HG02571 (cell line): ENCODE results near the gene BICD2.

Experiments used
- ATAC-seq: cut with Tn5 transposase; IDR thresholded peaks from one replicate; pipeline ENCODE4 v1.9.1; 2021; ENCODE audit warnings: mild to moderate bottlenecking, moderate library complexity; ENCODE audit not compliant: unreplicated experiment

The BICD2 gene

DNA sequence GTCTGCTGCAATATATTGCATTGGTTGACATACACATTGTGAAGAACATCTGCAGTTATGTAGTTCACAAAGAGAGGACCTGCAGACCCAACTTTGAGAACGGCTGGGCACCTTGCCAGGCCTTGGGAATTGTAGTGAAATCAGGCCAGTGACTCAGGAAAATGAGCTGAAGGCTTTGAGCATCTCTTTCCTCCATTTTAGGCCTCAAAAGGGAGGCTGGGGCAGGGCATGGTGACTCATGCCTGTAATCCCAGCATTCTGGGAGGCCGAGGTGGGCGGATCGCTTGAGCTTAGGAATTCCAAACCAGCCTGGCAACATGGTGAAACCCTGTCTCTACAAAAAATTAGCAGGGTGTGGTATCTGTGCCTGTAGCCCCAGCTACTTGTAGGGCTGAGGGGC, 93.3 kb downstream of the BICD2 start:
- no peak for ATAC-seq

DNA sequence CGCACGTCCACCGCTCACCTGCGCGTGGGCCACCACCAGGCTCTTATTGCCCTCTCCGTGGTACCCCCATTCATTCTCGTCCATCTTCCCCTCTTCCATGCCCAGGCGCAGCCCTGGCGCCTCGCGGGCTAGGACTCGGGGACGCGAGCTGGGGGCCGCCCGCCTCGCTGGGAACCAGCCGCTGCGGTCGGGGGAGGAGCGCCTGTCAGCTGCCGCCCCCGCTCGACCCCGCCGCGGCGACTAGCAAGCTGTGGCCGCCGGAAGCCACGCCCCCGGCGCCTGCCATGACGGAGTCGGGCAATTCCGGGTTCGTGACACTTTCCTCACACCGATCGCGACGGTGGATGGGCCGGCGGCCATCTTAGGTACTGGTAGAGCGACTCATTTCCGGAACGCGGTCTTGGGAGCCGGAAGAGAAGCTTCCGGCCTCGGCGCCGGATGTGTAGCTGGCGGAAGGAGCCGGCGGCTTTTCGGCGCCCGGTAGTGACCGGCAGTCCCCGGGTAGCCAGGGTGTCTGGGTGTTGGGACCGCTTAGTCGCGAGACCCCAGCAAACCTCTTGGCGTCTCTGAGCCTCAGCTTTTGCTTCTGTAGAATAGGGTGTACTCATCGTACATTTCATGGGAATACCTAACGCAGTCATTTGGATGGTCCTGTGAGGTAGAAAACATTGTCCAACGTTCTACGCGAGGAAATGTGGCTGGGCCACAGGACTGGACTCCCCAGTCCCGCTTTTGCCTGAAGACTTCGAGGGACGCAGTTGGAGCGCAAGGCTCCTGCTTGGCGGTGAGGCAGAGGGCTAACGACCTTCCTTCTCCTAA, 94.5 kb downstream of the BICD2 start, which contains the start of gene IPPK:
IPPK (minus strand) TSS at position 242 of the 819 bp plus-strand sequence; CDS start at position 99, 143 bp downstream.
- peak; percentile 92 for ATAC-seq

DNA sequence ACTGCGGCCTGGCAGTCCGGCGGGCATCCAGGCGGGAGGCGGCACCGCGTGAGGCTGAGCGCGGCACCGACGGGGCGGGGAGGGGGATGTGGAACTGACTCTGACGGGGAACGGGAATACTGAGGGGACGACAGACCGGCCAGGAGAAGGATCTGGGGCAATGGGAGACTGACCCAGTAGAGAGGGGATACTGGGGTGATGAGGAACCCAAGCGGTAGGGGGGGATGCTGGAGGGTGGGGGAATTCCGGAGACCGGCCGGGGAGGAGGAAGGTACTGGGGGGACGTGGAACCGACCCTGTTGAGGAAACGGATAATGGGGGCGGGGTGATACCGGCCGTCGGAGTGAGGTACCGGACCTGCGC, 95.1 kb downstream of the BICD2 start:
- ATAC-seq = peak; percentile 7

DNA sequence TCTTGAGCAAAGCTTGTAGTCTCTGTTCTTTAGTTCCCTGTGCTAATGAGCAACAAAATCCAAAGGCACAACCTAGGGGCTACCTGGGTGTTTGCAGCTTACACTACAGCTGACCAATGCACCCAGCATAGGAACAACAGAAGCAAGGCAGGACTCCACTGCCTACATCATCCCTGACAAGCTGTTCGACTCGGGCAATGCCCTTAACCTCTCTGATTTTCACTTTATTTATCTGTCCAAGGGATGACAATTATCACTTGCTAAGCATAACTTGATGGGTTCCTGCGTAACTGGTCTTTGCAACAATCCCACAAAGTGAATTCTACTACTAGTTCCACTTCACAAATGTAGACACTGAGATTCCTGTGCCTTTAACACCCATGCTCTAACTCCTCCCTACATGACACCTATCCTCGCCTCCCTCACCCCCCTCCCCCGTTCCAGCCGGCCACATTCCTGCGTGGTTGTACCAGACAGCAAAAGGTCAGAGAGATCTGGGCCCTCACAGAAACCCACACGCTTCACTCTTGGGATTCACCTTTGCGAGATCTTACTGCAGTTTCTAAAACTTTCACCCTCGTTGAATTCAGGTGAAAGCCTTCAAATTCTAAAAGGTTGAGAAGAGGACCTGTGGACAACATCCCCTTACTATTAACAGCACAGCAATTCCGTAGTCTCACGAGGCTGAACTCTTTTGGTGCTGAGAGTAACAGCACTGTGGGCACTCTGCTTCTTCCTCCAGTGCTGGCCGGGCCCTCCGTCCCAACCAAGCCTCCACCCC, 95.7 kb downstream of the BICD2 start:
- no peak for ATAC-seq

DNA sequence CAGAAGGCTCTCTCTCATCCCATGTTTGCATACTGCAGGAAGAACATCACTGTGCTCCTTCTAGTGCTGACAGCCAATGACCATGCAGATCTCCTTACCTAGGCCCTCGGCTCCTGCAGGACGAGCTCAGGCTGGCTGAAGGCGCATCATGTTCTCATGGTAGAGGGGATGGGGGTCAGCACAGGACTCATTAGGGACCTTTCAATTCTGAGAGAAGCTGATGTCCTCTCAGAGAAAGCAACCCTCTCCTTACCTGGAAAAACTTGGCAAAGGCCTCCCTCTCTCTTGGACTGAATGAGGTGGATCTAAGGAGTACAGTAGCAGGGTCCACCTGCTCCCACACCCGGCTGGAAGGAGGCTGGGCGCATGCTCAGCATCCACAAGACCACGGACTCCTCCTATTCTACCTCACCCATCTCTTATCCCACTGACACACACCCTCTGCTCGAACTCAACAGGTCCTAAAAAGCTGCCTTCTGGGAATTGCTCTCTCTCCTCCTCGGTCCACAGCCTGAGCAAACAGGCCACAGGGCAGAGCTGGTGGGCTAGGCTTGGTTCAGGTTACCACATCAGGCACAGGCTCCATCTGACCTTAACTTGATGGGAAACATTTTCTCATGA, 97.6 kb downstream of the BICD2 start:
- ATAC-seq = no peak

DNA sequence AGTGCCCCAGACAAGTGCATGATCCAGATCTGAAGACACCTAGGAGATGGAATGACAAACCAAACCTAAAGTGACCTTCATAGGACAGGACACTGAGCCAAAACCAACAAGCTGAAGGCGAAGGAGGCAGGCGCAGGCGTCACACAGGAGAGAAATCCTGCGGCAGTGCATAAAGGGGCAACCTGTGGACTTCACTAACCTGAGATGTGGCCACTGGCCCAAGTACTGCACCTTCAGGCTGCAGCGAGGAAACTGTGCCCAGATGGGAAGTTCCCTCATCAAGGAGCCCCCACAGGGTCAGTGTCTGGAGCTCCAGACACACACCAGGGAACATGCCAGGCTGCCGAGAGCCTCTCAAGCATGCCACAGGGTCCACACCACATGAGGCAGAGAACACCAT, 98.4 kb downstream of the BICD2 start:
- no peak for ATAC-seq

DNA sequence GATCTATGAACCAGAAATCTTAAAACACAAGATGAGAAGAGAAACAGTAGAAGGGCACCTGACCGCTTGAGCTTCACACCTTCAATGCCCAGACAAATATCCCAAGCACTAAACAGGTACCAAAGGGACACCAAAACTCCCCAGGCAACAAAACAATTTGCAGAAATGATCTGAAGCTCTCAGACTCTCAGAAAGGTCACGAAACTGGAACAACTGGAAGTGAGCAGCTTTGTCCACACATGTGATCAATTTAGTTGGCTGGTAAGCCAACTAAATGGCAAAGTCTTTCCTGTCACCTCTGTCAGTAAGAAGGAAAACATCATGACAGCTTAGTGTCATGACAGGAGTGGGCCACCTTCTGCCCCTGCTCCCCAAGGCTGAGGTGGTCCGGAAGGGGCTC, 98.8 kb downstream of the BICD2 start:
- no peak for ATAC-seq

DNA sequence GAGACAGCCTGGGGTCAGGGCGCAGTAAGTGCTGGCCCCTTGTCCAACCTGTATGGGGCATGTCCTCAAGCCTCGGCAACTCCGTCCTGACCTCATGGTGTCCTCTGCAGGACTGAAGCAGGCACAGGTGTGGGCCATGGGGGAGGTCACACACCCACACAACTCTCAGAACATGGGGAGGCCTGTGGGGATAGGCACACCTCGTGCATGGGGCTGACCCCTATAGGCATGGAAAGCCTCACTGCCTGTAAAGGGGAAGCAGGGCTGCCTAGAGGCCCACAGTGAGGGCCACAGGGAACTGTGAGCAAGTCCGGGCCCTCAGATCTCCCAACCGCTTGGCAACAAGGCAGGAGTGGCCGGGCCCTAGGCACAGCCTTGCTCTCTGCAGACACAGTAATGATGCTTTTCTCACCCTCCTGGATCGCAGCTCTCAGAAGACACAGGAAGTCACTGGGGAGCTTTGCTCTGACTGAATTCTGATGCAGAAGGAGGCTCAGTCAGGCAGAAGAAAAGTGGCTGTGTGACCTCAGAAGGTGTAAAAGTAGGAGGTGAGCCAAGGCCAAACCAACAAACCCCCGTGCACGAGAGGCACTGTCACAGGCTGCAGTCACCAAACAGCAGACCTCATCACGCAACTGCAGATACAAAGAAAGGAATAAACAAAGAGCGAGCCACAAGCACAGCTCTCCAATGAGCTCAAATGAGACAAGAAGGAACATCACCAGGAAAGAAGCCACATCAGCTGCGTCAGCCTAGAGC, 100.1 kb downstream of the BICD2 start:
- no peak for ATAC-seq

DNA sequence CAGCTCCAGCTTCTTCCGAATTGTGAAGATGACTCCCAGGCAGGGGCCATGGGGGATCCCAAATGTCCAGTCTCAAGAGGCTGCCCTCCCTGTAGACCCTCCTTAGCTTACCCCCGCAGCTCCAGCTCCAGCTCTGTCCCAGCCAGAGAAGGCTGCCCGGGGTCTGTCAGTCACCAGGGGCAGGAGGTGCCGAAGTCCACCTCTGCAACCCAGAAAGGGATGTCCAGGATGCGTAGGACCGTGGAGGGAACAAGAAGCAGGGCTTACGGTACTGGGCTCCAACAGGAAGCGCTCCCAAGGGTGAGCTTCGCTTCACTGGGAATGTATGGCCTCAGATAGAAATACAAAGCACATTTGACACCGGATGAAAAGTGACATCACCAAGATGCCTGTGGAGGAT, 100.7 kb downstream of the BICD2 start:
- ATAC-seq = no peak

DNA sequence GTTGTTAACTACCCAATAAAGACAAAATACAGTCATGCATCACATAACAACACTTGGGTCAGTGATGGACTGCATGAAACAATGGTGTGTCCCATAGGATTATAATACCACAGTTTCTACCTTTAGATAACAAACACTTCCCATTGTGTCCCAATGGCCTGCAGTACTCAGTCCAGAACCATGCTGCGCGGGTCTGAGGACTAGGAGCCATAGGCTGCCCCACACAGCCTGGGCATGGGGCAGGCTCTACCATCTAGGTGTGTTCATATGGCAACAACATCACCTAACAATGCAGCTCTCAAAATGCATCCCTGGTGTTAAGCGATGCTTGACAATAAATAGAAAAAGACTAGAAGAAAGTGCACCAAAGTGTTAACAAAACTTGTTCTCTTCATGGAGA, 101.5 kb downstream of the BICD2 start:
- no peak for ATAC-seq

DNA sequence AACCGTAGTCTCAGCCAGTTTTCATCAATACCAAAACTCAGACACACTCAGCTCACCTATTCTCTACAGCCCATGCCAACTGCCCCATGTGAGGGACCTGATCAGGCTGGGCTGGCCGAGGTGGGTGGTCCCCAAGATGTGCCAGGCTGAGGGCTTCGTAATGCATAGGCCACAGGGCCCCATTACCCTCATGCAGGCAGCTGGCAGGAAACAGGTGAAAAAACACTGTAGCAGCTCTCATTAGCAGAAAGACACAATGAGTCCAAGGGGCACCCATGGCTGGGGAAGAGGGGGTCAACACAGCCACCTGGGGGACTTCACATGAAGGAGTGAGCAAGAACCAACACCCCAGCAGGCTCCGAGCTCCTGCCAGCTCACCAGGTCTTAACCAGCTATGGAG, 102.9 kb downstream of the BICD2 start:
- no peak for ATAC-seq
